Nephron progenitor cell (in vitro differentiated cells): ENCODE measurements around the gene UMAD1.

Source experiments
- DNase-seq: peaks from one replicate; pipeline ENCODE4 v3.0.0; 2021
- H3K27ac Mint-ChIP-seq: 2 replicates; pipeline ENCODE4 v1.8.0; 2021; ENCODE audit warnings: mild to moderate bottlenecking, moderate library complexity, mixed read lengths
- H3K27me3 Mint-ChIP-seq: 2 replicates; pipeline ENCODE4 v1.8.0; 2021; ENCODE audit warnings: mild to moderate bottlenecking, low read depth, mixed read lengths; ENCODE audit not compliant: poor library complexity
- H3K36me3 Mint-ChIP-seq: 2 replicates; pipeline ENCODE4 v1.8.0; 2021; ENCODE audit warnings: low read depth, mixed read lengths
- H3K4me1 Mint-ChIP-seq: 2 replicates; pipeline ENCODE4 v1.8.0; 2021; ENCODE audit warnings: mixed read lengths
- H3K4me3 Mint-ChIP-seq: 2 replicates; pipeline ENCODE4 v1.8.0; 2021; ENCODE audit warnings: mild to moderate bottlenecking, moderate library complexity, mixed read lengths
- H3K9me3 Mint-ChIP-seq: 2 replicates; pipeline ENCODE4 v1.8.0; 2021; ENCODE audit warnings: mild to moderate bottlenecking, moderate library complexity, mixed read lengths
- TF ChIP-seq, protein P1 (sequence below): fragments of 200-600 bp; sonication (generic); IDR thresholded peaks from 2 replicates; pipeline ENCODE4 v1.5.0; 2021; ENCODE audit warnings: antibody characterized with exemption

Gene UMAD1

GRCh38 chr7:7921830-7922229, 281.3 kb downstream of the UMAD1 start:
- H3K27ac Mint-ChIP-seq: no peak overlapping the region
- peaks cover 10% of the 10 kb centered on the region for H3K4me1 Mint-ChIP-seq
- H3K9me3 Mint-ChIP-seq: no peaks in the 10 kb centered on the region
- DNase-seq: no peak
- no peak overlapping the region for H3K4me3 Mint-ChIP-seq
- no peaks in the 10 kb centered on the region for H3K36me3 Mint-ChIP-seq
- H3K27me3 Mint-ChIP-seq: no peaks in the 10 kb centered on the region
- TF ChIP-seq, protein P1, sequence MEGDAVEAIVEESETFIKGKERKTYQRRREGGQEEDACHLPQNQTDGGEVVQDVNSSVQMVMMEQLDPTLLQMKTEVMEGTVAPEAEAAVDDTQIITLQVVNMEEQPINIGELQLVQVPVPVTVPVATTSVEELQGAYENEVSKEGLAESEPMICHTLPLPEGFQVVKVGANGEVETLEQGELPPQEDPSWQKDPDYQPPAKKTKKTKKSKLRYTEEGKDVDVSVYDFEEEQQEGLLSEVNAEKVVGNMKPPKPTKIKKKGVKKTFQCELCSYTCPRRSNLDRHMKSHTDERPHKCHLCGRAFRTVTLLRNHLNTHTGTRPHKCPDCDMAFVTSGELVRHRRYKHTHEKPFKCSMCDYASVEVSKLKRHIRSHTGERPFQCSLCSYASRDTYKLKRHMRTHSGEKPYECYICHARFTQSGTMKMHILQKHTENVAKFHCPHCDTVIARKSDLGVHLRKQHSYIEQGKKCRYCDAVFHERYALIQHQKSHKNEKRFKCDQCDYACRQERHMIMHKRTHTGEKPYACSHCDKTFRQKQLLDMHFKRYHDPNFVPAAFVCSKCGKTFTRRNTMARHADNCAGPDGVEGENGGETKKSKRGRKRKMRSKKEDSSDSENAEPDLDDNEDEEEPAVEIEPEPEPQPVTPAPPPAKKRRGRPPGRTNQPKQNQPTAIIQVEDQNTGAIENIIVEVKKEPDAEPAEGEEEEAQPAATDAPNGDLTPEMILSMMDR: no peak

GRCh38 chr7:7922684-7923385, 282.3 kb downstream of the UMAD1 start:
- TF ChIP-seq, protein P1: no peak
- no peaks in the 10 kb centered on the region for H3K27me3 Mint-ChIP-seq
- no peak overlapping the region for H3K4me3 Mint-ChIP-seq
- H3K27ac Mint-ChIP-seq: no peak overlapping the region
- no peaks in the 10 kb centered on the region for H3K36me3 Mint-ChIP-seq
- H3K9me3 Mint-ChIP-seq: no peaks in the 10 kb centered on the region
- H3K4me1 Mint-ChIP-seq: peaks cover 10% of the 10 kb centered on the region
- no peak for DNase-seq

DNA sequence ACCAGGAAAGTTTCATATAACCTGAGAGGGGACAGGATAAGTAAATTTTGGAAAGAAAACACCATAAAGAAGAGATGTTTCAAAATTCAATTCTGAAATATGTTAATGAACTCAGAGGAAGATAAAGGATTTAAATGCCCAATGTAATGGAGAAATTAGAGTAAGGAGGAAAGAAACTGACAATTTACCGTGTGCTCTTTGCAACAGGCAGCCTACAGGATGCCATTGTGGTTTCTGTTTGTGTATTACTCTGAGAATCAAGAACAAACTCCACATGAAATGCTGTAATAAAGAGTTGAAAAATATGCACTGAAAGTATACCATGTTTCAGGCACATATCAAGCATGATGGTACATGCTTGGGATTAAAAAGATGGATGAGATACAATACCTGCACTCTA, 283.3 kb downstream of the UMAD1 start:
- DNase-seq: no peak
- TF ChIP-seq, protein P1: no peak
- Mint-ChIP-seq H3K4me3 (no peak overlapping the region), H3K27me3 (no peaks in the 10 kb centered on the region), H3K9me3 (no peaks in the 10 kb centered on the region), H3K36me3 (no peaks in the 10 kb centered on the region), H3K27ac (no peak overlapping the region), H3K4me1 (peaks cover 10% of the 10 kb centered on the region)

DNA sequence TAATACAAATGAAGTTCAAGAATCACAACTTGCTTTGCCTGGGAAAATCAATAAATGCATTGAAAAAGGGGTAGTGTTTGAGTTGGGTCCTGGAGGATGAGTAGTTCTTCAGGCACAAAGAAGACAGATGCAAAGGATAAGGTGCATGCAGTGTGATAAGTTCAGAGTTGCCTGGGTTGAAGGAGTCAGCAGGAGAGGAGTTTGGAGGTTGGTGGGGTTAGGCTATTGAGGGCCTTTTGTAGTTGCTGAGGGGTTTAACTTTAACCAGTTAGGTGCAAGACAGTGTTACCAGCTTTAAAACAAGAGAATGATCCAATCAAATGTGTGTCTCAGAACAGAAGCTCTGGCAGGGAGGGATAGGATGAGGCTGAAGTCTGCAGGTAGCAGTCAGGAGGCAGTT, 283.8 kb downstream of the UMAD1 start:
- no peaks in the 10 kb centered on the region for H3K27me3 Mint-ChIP-seq
- no peak overlapping the region for H3K4me3 Mint-ChIP-seq
- TF ChIP-seq, protein P1: no peak
- no peaks in the 10 kb centered on the region for H3K36me3 Mint-ChIP-seq
- no peak for DNase-seq
- peaks cover 10% of the 10 kb centered on the region for H3K4me1 Mint-ChIP-seq
- H3K27ac Mint-ChIP-seq: no peak overlapping the region
- H3K9me3 Mint-ChIP-seq: no peaks in the 10 kb centered on the region
